Measurements from ENCODE around the gene FAR2. TPM values are rescaled to one million over a fixed set of nuclear protein-coding genes. Genes with fewer than 3 reads are reported as not detected.

FAR2 gene
- total RNA-seq, 2 experiments from 2014 or later: 0.73 TPM; not detected in 1

- ChIA-PET CTCF (ENCODE audit: unreplicated experiment) (no interaction called here), POLR2A (no interaction called here)
- TF ChIP-seq CTCF (conservative IDR thresholded peaks at IDR 0.05; ENCODE audit: low read length): no peak
- no peak for TF ChIP-seq EZH2phosphoT487 (IDR thresholded peaks at IDR 0.05; ENCODE audit: borderline replicate concordance, low read depth, low read length)
- no TSS peak for BruUV-seq (replicated peaks)
- Histone ChIP-seq H3K4me1 (ENCODE audit: insufficient read depth, low read length, poor library complexity, severe bottlenecking) (no peaks in the 10 kb centered on the region), H4K20me1 (ENCODE audit: insufficient read depth, low read length) (no peaks in the 10 kb centered on the region), H3K9me3 (ENCODE audit: low read length) (no peaks in the 10 kb centered on the region), H3K4me2 (ENCODE audit: low read length) (no peak overlapping the region), H2AFZ (ENCODE audit: low read length) (no peak overlapping the region), H3K4me3 (ENCODE audit: low read depth, low read length, poor library complexity, severe bottlenecking) (no peak overlapping the region), H3K9me2 (ENCODE audit: insufficient read depth, low read length) (no peaks in the 10 kb centered on the region), H3K36me3 (ENCODE audit: insufficient read depth, low read length) (no peaks in the 10 kb centered on the region), H3K27ac (ENCODE audit: low read depth, low read length, poor library complexity, severe bottlenecking) (no peak overlapping the region), H3K79me2 (ENCODE audit: insufficient read depth, low read depth, low read length) (no peaks in the 10 kb centered on the region)
- DNase-seq (ENCODE audit: low spot score): no peak
- intact Hi-C loops (cut with micrococcal nuclease; ENCODE audit: unreplicated experiment): no loop called here
These were observed 77.5 kb downstream of the FAR2 start for GRCh38 chr12:29226616-29227015.

GRCh38 chr12:29228474-29229157, 79.5 kb downstream of the FAR2 start:
- Histone ChIP-seq H3K36me3 (ENCODE audit: insufficient read depth, low read length) (no peaks in the 10 kb centered on the region), H3K79me2 (ENCODE audit: insufficient read depth, low read depth, low read length) (no peaks in the 10 kb centered on the region), H3K4me1 (ENCODE audit: insufficient read depth, low read length, poor library complexity, severe bottlenecking) (no peaks in the 10 kb centered on the region), H3K9me3 (ENCODE audit: low read length) (no peaks in the 10 kb centered on the region), H3K4me3 (ENCODE audit: low read depth, low read length, poor library complexity, severe bottlenecking) (no peak overlapping the region), H3K4me2 (ENCODE audit: low read length) (no peak overlapping the region), H2AFZ (ENCODE audit: low read length) (no peak overlapping the region), H3K27ac (ENCODE audit: low read depth, low read length, poor library complexity, severe bottlenecking) (no peak overlapping the region), H4K20me1 (ENCODE audit: insufficient read depth, low read length) (no peaks in the 10 kb centered on the region), H3K9me2 (ENCODE audit: insufficient read depth, low read length) (no peaks in the 10 kb centered on the region)
- no TSS peak for BruUV-seq (replicated peaks)
- ChIA-PET CTCF (ENCODE audit: unreplicated experiment) (interaction anchor here (0.6 kb wide), 1 partner anchor 1152 kb away, joined by 3 read pairs; no protein-coding TSS in a partner anchor), POLR2A (interaction anchor here (0.7 kb wide), 1 partner anchor 1163 kb away, joined by 3 read pairs; no protein-coding TSS in a partner anchor)
- intact Hi-C loops (cut with micrococcal nuclease; ENCODE audit: unreplicated experiment): no loop called here
- no peak for DNase-seq (ENCODE audit: low spot score)
- no peak for TF ChIP-seq EZH2phosphoT487 (IDR thresholded peaks at IDR 0.05; ENCODE audit: borderline replicate concordance, low read depth, low read length)
- TF ChIP-seq CTCF (conservative IDR thresholded peaks at IDR 0.05; ENCODE audit: low read length): no peak

- no TSS peak for BruUV-seq (replicated peaks)
These were observed 80.1 kb downstream of the FAR2 start for GRCh38 chr12:29229158-29229505.

More at GRCh38 chr12:29229158-29229505, 80.1 kb downstream of the FAR2 start:
- H3K9me2 ChIP-seq (ENCODE audit: insufficient read depth, low read length): no peaks in the 10 kb centered on the region
- H3K36me3 ChIP-seq (ENCODE audit: insufficient read depth, low read length): no peaks in the 10 kb centered on the region
- H2AFZ ChIP-seq (ENCODE audit: low read length): no peak overlapping the region
- intact Hi-C loops (cut with micrococcal nuclease; ENCODE audit: unreplicated experiment): no loop called here
- DNase-seq (ENCODE audit: low spot score): no peak
- no peaks in the 10 kb centered on the region for H3K9me3 ChIP-seq (ENCODE audit: low read length)
- H3K4me2 ChIP-seq (ENCODE audit: low read length): no peak overlapping the region
- CTCF ChIA-PET (ENCODE audit: unreplicated experiment): no interaction called here
- no peaks in the 10 kb centered on the region for H3K79me2 ChIP-seq (ENCODE audit: insufficient read depth, low read depth, low read length)
- no peak overlapping the region for H3K4me3 ChIP-seq (ENCODE audit: low read depth, low read length, poor library complexity, severe bottlenecking)
- POLR2A ChIA-PET: interaction anchor here (0.5 to 0.7 kb wide), 2 partner anchors 216 to 1164 kb away, joined by 3 read pairs; no protein-coding TSS in a partner anchor
- H3K27ac ChIP-seq (ENCODE audit: low read depth, low read length, poor library complexity, severe bottlenecking): no peak overlapping the region
- TF ChIP-seq EZH2phosphoT487 (IDR thresholded peaks at IDR 0.05; ENCODE audit: borderline replicate concordance, low read depth, low read length): no peak
- no peak for TF ChIP-seq CTCF (conservative IDR thresholded peaks at IDR 0.05; ENCODE audit: low read length)
- no peaks in the 10 kb centered on the region for H3K4me1 ChIP-seq (ENCODE audit: insufficient read depth, low read length, poor library complexity, severe bottlenecking)
- H4K20me1 ChIP-seq (ENCODE audit: insufficient read depth, low read length): no peaks in the 10 kb centered on the region
